Heart left ventricle (tissue), 13 donors: Measurements from ENCODE around the gene C12orf57.

Experiments
- POLR2A ChIP-seq, 2 donors: fragments of 450-650 bp; IDR thresholded peaks; one replicate each; pipeline ENCODE4 v1.6.1; 2017; ENCODE audit warnings: antibody characterized with exemption in 2 of 2, mild to moderate bottlenecking in 2 of 2, moderate library complexity in 2 of 2
- TF ChIP-seq, protein P1 (sequence below), 12 donors: fragments of 200-600 bp; sonication (generic) in 4 of 12; IDR thresholded peaks; one replicate each; pipeline versions ENCODE4 v1.5.0 to v1.8.0; 2018 to 2022; ENCODE audit warnings: antibody characterized with exemption in 12 of 12, mild to moderate bottlenecking in 5 of 12
- donor health status: ischemic (EF 13 %, LVEDD 7.1; RV severe dilation, severe dysfunction).
- donor health status: DM: no; HTN: yes; CAD: no.
- donor health status: DM: no; HTN: no; CAD: no.
- donor health status: ischemic (EF 25% LVEDD 6.9; RV normal size, moderate dysfunction).
- donor health status: ischemic (EF 25% LVEDD 5.7; RV mildly dilated, moderate dysfunction).
- donor health status: ischemic (EF 35%, LVEDD 5.7; RV mildly dilated, moderate dysfunction).
- donor health status: nonischemic (EF 11% LVEDD 7.7; RV severe dilation, severe dysfunction).
- donor health status: DM: yes; HTN: yes; CAD: no.
- donor health status: PGD.
- donor health status: ischemic (EF 29% LVEDD 5.4; RV normal size, mild dysfunction).
- donor health status: nonischemic (EF 23%, LVEDD 6.1; RV moderate dilation, normal function).

DNA sequence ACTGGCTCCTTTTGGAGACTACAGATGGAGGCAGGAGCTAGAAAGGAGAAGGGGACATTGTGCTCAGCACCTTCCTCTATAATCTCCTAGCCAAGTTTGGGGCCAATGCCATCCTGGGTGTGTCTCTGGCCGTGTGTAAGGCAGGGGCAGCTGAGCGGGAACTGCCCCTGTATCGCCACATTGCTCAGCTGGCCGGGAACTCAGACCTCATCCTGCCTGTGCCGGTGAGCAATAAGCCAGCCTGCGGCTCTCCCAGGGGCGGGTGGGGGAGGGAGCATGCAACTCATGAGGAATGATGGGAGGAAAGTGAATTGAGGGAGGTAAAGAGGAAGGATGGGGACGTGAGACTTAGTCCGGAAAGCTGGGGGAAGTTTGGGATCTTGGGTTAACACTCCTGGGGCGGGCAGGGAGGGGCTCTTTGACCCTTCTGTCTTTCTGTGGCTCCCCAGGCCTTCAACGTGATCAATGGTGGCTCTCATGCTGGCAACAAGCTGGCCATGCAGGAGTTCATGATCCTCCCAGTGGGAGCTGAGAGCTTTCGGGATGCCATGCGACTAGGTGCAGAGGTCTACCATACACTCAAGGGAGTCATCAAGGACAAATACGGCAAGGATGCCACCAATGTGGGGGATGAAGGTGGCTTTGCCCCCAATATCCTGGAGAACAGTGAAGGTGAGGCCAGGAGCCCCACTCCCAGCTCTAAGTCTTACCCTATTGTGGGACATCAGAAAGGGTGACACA lies 26.2 kb upstream of the C12orf57 start:
- TF ChIP-seq, protein P1, sequence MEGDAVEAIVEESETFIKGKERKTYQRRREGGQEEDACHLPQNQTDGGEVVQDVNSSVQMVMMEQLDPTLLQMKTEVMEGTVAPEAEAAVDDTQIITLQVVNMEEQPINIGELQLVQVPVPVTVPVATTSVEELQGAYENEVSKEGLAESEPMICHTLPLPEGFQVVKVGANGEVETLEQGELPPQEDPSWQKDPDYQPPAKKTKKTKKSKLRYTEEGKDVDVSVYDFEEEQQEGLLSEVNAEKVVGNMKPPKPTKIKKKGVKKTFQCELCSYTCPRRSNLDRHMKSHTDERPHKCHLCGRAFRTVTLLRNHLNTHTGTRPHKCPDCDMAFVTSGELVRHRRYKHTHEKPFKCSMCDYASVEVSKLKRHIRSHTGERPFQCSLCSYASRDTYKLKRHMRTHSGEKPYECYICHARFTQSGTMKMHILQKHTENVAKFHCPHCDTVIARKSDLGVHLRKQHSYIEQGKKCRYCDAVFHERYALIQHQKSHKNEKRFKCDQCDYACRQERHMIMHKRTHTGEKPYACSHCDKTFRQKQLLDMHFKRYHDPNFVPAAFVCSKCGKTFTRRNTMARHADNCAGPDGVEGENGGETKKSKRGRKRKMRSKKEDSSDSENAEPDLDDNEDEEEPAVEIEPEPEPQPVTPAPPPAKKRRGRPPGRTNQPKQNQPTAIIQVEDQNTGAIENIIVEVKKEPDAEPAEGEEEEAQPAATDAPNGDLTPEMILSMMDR (IDR thresholded peaks at IDR 0.05): no peak
- TF ChIP-seq POLR2A (IDR thresholded peaks at IDR 0.05): no peak
